DND-41 (cell line): ENCODE data around the gene MS4A4E.

Experiments
- EZH2 ChIP-seq: IDR thresholded peaks from 3 replicates; pipeline ENCODE4 v1.6.1; 2012; ENCODE audit warnings: borderline replicate concordance, low read depth, mild to moderate bottlenecking, moderate library complexity, low read length, inconsistent platforms; ENCODE audit not compliant: severe bottlenecking
- TF ChIP-seq, protein P1 (sequence below): IDR thresholded peaks from 2 replicates; pipeline ENCODE4 v1.5.1; 2012; ENCODE audit warnings: borderline replicate concordance, low read length, moderate library complexity, mild to moderate bottlenecking; ENCODE audit not compliant: poor library complexity, severe bottlenecking; ENCODE audit errors: extremely low read depth

DNA sequence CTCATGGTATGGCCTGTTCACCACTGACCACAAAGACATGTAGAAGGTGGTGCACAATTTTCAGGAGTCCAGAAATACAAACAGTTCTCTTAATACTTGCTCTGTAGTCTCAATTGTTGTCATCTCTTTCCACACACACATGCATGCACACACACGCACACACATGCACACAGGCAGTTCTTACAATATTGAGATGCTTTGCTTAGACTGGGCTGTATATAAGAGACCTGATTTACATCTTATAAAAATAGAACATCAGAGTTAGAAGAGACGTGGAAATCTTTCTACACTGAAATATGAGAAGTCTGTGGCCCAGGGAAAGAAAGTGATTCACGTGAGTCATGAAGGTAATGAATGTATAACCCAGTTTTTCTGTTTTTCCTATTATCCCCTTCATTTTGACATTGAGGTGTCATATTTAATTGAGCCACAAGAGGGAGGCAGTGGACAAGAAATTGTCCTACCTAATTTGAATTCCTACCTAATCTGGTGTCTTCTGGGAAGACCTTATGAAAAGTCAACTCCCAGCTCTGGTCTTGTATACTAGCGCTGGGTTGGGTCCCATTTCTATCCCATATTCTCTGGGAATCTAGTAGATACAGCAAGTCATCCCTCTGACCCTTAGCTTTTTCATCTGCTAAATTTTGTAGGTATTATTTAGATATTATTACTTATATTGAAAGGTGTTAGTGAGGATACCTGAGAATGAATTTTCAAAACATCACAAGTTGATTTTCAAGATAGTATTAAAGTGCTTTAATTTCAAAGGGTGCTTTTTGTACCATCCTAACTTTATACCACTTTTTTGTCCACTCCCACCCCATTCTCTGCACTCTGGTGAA lies 22.7 kb upstream of the MS4A4E start:
- TF ChIP-seq, protein P1, sequence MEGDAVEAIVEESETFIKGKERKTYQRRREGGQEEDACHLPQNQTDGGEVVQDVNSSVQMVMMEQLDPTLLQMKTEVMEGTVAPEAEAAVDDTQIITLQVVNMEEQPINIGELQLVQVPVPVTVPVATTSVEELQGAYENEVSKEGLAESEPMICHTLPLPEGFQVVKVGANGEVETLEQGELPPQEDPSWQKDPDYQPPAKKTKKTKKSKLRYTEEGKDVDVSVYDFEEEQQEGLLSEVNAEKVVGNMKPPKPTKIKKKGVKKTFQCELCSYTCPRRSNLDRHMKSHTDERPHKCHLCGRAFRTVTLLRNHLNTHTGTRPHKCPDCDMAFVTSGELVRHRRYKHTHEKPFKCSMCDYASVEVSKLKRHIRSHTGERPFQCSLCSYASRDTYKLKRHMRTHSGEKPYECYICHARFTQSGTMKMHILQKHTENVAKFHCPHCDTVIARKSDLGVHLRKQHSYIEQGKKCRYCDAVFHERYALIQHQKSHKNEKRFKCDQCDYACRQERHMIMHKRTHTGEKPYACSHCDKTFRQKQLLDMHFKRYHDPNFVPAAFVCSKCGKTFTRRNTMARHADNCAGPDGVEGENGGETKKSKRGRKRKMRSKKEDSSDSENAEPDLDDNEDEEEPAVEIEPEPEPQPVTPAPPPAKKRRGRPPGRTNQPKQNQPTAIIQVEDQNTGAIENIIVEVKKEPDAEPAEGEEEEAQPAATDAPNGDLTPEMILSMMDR: peak; percentile 78
- no peak for TF ChIP-seq EZH2
